ENCODE results near the gene SRM.
"Not testable (repeated sequence)": the region's sequence is repeated elsewhere in the genome, so short reads cannot be mapped to it uniquely, and the experiment has no call there.

Gene SRM

DNA sequence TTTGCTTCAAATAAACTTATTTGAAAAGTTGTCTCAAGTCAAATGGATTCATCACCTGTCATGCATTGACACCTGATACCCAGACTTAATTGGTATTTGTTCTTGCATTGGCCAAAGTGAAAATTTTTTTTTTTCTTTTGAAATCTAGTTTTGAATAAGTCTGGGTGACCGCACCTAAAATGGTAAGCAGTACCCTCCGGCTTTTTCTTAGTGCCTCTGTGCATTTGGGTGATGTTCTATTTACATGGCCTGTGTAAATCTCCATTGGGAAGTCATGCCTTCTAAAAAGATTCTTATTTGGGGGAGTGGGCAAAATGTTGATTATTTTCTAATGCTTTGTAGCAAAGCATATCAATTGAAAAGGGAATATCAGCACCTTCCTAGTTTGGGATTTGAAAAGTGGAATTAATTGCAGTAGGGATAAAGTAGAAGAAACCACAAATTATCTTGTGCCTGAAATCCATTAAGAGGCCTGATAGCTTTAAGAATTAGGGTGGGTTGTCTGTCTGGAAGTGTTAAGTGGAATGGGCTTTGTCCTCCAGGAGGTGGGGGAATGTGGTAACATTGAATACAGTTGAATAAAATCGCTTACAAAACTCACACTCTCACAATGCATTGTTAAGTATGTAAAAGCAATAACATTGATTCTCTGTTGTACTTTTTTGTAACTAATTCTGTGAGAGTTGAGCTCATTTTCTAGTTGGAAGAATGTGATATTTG is 35.5 kb downstream of the SRM start:
- Histone ChIP-seq H3K36me3 (ENCODE audit: low read length) (peaks cover 48% of the 10 kb centered on the region), H3K79me2 (ENCODE audit: insufficient read depth, low read length) (peaks cover 2% of the 10 kb centered on the region; the same call in 1 of the 2 replicates), H3K9me2 (replicated peaks; ENCODE audit: insufficient read depth, low read length) (no peaks in the 10 kb centered on the region), H3K4me3 (ENCODE audit: insufficient read depth, low read length, poor library complexity, severe bottlenecking) (no peak overlapping the region), H3F3A (ENCODE audit: insufficient read depth) (peaks cover 22% of the 10 kb centered on the region), H2AFZ (ENCODE audit: low read depth, low read length, severe bottlenecking) (no peak overlapping the region), H3K27me3 (ENCODE audit: low read length) (no peaks in the 10 kb centered on the region), H3K9ac (ENCODE audit: low read length) (no peak overlapping the region), H3K4me2 (ENCODE audit: low read depth, low read length, poor library complexity, severe bottlenecking) (no peak overlapping the region), H3K9me3 (ENCODE audit: insufficient read depth, low read length) (no peaks in the 10 kb centered on the region), H3K27ac (ENCODE audit: low read depth, low read length) (no peak overlapping the region), H4K20me1 (ENCODE audit: low read depth, low read length) (peaks cover 11% of the 10 kb centered on the region)
- TF ChIP-seq, protein P1, sequence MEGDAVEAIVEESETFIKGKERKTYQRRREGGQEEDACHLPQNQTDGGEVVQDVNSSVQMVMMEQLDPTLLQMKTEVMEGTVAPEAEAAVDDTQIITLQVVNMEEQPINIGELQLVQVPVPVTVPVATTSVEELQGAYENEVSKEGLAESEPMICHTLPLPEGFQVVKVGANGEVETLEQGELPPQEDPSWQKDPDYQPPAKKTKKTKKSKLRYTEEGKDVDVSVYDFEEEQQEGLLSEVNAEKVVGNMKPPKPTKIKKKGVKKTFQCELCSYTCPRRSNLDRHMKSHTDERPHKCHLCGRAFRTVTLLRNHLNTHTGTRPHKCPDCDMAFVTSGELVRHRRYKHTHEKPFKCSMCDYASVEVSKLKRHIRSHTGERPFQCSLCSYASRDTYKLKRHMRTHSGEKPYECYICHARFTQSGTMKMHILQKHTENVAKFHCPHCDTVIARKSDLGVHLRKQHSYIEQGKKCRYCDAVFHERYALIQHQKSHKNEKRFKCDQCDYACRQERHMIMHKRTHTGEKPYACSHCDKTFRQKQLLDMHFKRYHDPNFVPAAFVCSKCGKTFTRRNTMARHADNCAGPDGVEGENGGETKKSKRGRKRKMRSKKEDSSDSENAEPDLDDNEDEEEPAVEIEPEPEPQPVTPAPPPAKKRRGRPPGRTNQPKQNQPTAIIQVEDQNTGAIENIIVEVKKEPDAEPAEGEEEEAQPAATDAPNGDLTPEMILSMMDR (IDR thresholded peaks at IDR 0.05; ENCODE audit: insufficient read depth, low read length, poor library complexity, severe bottlenecking) = no peak

DNA sequence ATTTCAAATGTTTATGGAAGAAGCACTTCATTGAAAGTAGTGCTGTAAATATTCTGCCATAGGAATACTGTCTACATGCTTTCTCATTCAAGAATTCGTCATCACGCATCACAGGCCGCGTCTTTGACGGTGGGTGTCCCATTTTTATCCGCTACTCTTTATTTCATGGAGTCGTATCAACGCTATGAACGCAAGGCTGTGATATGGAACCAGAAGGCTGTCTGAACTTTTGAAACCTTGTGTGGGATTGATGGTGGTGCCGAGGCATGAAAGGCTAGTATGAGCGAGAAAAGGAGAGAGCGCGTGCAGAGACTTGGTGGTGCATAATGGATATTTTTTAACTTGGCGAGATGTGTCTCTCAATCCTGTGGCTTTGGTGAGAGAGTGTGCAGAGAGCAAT is 36.6 kb downstream of the SRM start:
- peaks cover 16% of the 10 kb centered on the region for H4K20me1 ChIP-seq (ENCODE audit: low read depth, low read length)

DNA sequence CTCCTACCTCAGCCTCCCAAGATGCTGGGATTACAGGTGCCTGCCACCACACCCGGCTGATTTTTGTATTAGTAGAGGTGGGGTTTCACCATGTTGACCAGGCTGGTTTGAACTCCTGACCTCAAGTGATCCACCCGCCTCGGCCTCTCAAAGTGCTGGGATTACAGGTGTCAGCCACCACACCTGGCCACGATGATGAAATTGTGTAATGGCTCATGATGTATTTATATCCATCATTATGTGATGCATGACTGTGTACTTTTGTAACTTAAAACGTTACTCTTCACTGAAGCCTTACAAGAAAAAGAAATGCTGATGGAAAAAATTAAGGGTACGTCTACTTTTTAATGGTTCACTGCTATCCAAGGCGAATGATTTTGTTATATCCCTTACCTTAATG is 39.8 kb downstream of the SRM start:
- Histone ChIP-seq H3K4me2 (ENCODE audit: low read depth, low read length, poor library complexity, severe bottlenecking) (no peak overlapping the region), H4K20me1 (ENCODE audit: low read depth, low read length) (peaks cover 12% of the 10 kb centered on the region), H3K4me3 (ENCODE audit: insufficient read depth, low read length, poor library complexity, severe bottlenecking) (no peak overlapping the region), H3K27ac (ENCODE audit: low read depth, low read length) (no peak overlapping the region), H3K9me2 (replicated peaks; ENCODE audit: insufficient read depth, low read length) (no peaks in the 10 kb centered on the region), H3K9ac (ENCODE audit: low read length) (no peak overlapping the region), H3F3A (ENCODE audit: insufficient read depth) (peaks cover 10% of the 10 kb centered on the region; the same call in 1 of the 2 replicates), H3K36me3 (ENCODE audit: low read length) (peaks cover 55% of the 10 kb centered on the region), H2AFZ (ENCODE audit: low read depth, low read length, severe bottlenecking) (no peak overlapping the region), H3K79me2 (ENCODE audit: insufficient read depth, low read length) (peaks cover 21% of the 10 kb centered on the region), H3K9me3 (ENCODE audit: insufficient read depth, low read length) (no peaks in the 10 kb centered on the region), H3K27me3 (ENCODE audit: low read length) (no peaks in the 10 kb centered on the region)
- TF ChIP-seq, protein P1 (IDR thresholded peaks at IDR 0.05; ENCODE audit: insufficient read depth, low read length, poor library complexity, severe bottlenecking) = no peak
- no peak for TF ChIP-seq EZH2phosphoT487 (conservative IDR thresholded peaks at IDR 0.05; ENCODE audit: low read length)

More for the DNA sequence above, 36.6 kb downstream of the SRM start:
- H3K4me2 ChIP-seq (ENCODE audit: low read depth, low read length, poor library complexity, severe bottlenecking) = no peak overlapping the region
- H3F3A ChIP-seq (ENCODE audit: insufficient read depth) = peaks cover 22% of the 10 kb centered on the region
- peaks cover 8% of the 10 kb centered on the region; the same call in 1 of the 2 replicates for H3K79me2 ChIP-seq (ENCODE audit: insufficient read depth, low read length)
- H3K9me2 ChIP-seq (replicated peaks; ENCODE audit: insufficient read depth, low read length) = no peaks in the 10 kb centered on the region
- H3K4me3 ChIP-seq (ENCODE audit: insufficient read depth, low read length, poor library complexity, severe bottlenecking) = no peak overlapping the region
- TF ChIP-seq, protein P1 (IDR thresholded peaks at IDR 0.05; ENCODE audit: insufficient read depth, low read length, poor library complexity, severe bottlenecking) = no peak
- TF ChIP-seq EZH2phosphoT487 (conservative IDR thresholded peaks at IDR 0.05; ENCODE audit: low read length) = no peak
- no peaks in the 10 kb centered on the region for H3K27me3 ChIP-seq (ENCODE audit: low read length)
- no peak overlapping the region for H3K9ac ChIP-seq (ENCODE audit: low read length)
- peaks cover 58% of the 10 kb centered on the region for H3K36me3 ChIP-seq (ENCODE audit: low read length)
- no peak overlapping the region for H2AFZ ChIP-seq (ENCODE audit: low read depth, low read length, severe bottlenecking)
- H3K9me3 ChIP-seq (ENCODE audit: insufficient read depth, low read length) = no peaks in the 10 kb centered on the region
- H3K27ac ChIP-seq (ENCODE audit: low read depth, low read length) = no peak overlapping the region

DNA sequence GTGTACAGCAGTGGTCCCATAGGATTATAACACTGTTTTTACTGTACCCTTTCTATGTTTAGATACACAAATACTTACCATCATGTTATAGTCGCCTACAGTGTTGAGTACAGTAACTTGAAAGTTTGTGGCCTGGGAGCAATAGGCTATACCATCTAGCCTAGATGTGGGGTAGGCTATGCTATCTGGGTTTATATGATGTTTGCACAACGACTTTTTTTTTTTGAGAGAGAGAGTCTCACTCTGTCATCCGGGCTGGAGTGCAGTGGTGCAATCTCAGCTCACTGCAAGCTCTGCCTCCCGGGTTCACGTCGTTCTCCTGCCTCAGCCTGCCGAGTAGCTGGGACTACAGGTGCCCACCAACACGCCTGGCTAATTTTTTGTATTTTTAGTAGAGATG is 40.5 kb downstream of the SRM start:
- H3K4me3 ChIP-seq (ENCODE audit: insufficient read depth, low read length, poor library complexity, severe bottlenecking); H4K20me1 ChIP-seq (ENCODE audit: low read depth, low read length); H3K9ac ChIP-seq (ENCODE audit: low read length); H3K27ac ChIP-seq (ENCODE audit: low read depth, low read length); H3F3A ChIP-seq (ENCODE audit: insufficient read depth); H3K27me3 ChIP-seq (ENCODE audit: low read length); H2AFZ ChIP-seq (ENCODE audit: low read depth, low read length, severe bottlenecking); H3K9me2 ChIP-seq (replicated peaks; ENCODE audit: insufficient read depth, low read length); H3K4me2 ChIP-seq (ENCODE audit: low read depth, low read length, poor library complexity, severe bottlenecking); H3K9me3 ChIP-seq (ENCODE audit: insufficient read depth, low read length): not testable (repeated sequence)
- Histone ChIP-seq H3K36me3 (ENCODE audit: low read length) (peaks cover 50% of the 10 kb centered on the region), H3K79me2 (ENCODE audit: insufficient read depth, low read length) (peaks cover 27% of the 10 kb centered on the region)
